Measurements from ENCODE around the gene AMHR2.
"Not testable (repeated sequence)": the region's sequence is repeated elsewhere in the genome, so short reads cannot be mapped to it uniquely, and the experiment has no call there.

AMHR2 gene

DNA sequence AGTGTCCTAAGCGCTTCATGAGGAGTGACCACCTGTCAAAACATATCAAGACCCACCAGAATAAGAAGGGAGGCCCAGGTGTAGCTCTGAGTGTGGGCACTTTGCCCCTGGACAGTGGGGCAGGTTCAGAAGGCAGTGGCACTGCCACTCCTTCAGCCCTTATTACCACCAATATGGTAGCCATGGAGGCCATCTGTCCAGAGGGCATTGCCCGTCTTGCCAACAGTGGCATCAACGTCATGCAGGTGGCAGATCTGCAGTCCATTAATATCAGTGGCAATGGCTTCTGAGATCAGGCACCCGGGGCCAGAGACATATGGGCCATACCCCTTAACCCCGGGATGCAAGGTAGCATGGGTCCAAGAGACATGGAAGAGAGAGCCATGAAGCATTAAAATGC lies 12.7 kb upstream of the AMHR2 start:
- H3K4me2 ChIP-seq (ENCODE audit: low read length) = no peak overlapping the region
- H3K36me3 ChIP-seq (replicated peaks; ENCODE audit: low read depth, low read length) = peaks cover 31% of the 10 kb centered on the region
- no peak overlapping the region for H3K4me3 ChIP-seq (ENCODE audit: low read length)
- no peak overlapping the region for H3K27ac ChIP-seq (ENCODE audit: low read length)
- no peak overlapping the region for H2AFZ ChIP-seq (ENCODE audit: low read depth, low read length)
- H3K27me3 ChIP-seq (ENCODE audit: low read depth, low read length) = no peaks in the 10 kb centered on the region
- no peaks in the 10 kb centered on the region for H3K9me3 ChIP-seq (ENCODE audit: insufficient read depth, low read length)
- 0 out of 2 replicates have a peak, but pooled peaks cover 3% of the 10 kb centered on the region for H4K20me1 ChIP-seq (ENCODE audit: insufficient read depth, low read length)
- H3K79me2 ChIP-seq (ENCODE audit: low read length) = no peaks in the 10 kb centered on the region
- TF ChIP-seq, protein P1, sequence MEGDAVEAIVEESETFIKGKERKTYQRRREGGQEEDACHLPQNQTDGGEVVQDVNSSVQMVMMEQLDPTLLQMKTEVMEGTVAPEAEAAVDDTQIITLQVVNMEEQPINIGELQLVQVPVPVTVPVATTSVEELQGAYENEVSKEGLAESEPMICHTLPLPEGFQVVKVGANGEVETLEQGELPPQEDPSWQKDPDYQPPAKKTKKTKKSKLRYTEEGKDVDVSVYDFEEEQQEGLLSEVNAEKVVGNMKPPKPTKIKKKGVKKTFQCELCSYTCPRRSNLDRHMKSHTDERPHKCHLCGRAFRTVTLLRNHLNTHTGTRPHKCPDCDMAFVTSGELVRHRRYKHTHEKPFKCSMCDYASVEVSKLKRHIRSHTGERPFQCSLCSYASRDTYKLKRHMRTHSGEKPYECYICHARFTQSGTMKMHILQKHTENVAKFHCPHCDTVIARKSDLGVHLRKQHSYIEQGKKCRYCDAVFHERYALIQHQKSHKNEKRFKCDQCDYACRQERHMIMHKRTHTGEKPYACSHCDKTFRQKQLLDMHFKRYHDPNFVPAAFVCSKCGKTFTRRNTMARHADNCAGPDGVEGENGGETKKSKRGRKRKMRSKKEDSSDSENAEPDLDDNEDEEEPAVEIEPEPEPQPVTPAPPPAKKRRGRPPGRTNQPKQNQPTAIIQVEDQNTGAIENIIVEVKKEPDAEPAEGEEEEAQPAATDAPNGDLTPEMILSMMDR (IDR thresholded peaks at IDR 0.05; ENCODE audit: low read depth, low read length) = no peak
- no peak for TF ChIP-seq EZH2phosphoT487 (IDR thresholded peaks at IDR 0.05; ENCODE audit: low read depth)
- no peaks in the 10 kb centered on the region for H3K4me1 ChIP-seq (ENCODE audit: low read length)
- H3K9ac ChIP-seq (ENCODE audit: low read length) = no peak overlapping the region

DNA sequence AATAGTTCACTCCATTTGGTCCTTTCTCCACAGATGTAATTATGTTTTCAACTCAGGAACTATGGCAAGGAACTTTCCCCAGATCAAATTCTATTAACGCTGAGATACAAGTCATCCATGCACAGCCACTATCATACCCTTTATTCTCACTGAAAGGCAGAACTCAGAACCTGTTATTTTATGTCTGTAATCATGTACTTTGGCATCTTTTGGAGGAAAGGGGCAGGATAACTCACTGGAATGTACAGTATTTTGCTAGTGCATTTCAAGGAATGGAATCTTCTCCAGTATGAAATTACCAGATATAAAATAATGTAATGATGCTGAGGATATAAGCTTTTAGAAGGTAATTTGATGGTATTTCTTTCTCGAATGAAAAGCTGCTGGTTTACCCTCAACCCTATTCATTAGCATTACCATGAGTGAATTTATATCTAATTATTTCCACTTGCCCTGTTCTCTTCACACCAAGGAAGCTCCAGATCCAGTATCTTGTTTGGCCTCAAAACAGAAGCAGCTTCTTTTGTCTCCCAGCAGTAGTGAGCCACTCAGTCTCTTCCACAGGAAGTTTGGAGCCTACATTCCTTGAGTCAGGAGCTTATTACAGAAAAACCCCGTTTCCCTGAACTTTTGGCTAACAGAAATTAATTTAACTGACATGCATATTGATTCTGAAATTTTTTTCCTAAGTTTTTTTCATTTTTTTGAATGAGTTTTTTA lies 10.0 kb upstream of the AMHR2 start:
- Histone ChIP-seq H3K9me3 (ENCODE audit: insufficient read depth, low read length) (no peaks in the 10 kb centered on the region), H3K27me3 (ENCODE audit: low read depth, low read length) (no peaks in the 10 kb centered on the region), H3K4me2 (ENCODE audit: low read length) (no peak overlapping the region), H3K4me3 (ENCODE audit: low read length) (no peak overlapping the region), H3K9ac (ENCODE audit: low read length) (no peak overlapping the region), H3K27ac (ENCODE audit: low read length) (no peak overlapping the region), H3K79me2 (ENCODE audit: low read length) (no peaks in the 10 kb centered on the region), H2AFZ (ENCODE audit: low read depth, low read length) (no peak overlapping the region), H4K20me1 (ENCODE audit: insufficient read depth, low read length) (0 out of 2 replicates have a peak, but pooled peaks cover 3% of the 10 kb centered on the region), H3K36me3 (replicated peaks; ENCODE audit: low read depth, low read length) (peaks cover 27% of the 10 kb centered on the region), H3K4me1 (ENCODE audit: low read length) (peaks cover 20% of the 10 kb centered on the region)
- TF ChIP-seq, protein P1 (IDR thresholded peaks at IDR 0.05; ENCODE audit: low read depth, low read length) = no peak
- TF ChIP-seq EZH2phosphoT487 (IDR thresholded peaks at IDR 0.05; ENCODE audit: low read depth) = no peak

DNA sequence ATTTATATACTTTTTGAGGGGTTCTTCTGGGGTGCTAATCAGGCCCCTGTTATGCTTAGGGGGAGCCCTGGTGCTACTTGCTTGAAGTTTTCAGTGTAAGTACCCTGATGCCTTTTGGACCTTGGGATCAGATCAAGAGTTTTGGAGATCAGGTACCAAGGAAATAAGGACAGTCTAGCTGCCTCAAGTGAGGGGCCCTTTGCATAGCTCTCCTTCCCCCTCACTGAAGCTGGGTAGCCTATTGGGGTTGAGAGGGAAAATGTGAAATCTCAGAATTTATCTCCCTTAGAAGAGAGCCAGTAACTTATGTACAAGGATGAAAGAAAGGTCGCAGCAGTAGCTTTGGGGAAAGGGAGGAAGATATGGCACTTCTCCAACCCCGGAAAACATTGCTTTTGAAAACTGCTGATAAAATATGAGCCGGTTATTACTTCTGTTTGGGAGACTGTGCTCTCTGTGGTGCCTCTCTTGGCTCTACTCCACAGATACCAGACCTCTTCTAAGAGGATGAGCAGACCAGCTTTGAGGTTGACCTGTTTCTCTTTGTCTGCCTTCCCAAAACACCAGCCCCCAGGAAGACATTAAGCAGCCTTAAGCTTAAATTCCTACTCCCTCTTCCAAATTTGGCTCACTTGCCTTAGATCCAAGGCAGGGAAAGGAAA lies 8.8 kb upstream of the AMHR2 start:
- Histone ChIP-seq H3K36me3 (replicated peaks; ENCODE audit: low read depth, low read length) (peaks cover 21% of the 10 kb centered on the region), H4K20me1 (ENCODE audit: insufficient read depth, low read length) (0 out of 2 replicates have a peak, but pooled peaks cover 3% of the 10 kb centered on the region), H3K4me2 (ENCODE audit: low read length) (no peak overlapping the region), H2AFZ (ENCODE audit: low read depth, low read length) (no peak overlapping the region), H3K4me3 (ENCODE audit: low read length) (no peak overlapping the region), H3K79me2 (ENCODE audit: low read length) (no peaks in the 10 kb centered on the region), H3K9ac (ENCODE audit: low read length) (no peak overlapping the region), H3K9me3 (ENCODE audit: insufficient read depth, low read length) (no peaks in the 10 kb centered on the region), H3K27me3 (ENCODE audit: low read depth, low read length) (0 out of 2 replicates have a peak, but pooled peaks cover 4% of the 10 kb centered on the region), H3K4me1 (ENCODE audit: low read length) (peaks cover 25% of the 10 kb centered on the region), H3K27ac (ENCODE audit: low read length) (no peak overlapping the region)
- TF ChIP-seq EZH2phosphoT487 (IDR thresholded peaks at IDR 0.05; ENCODE audit: low read depth) = no peak
- TF ChIP-seq, protein P1 (IDR thresholded peaks at IDR 0.05; ENCODE audit: low read depth, low read length) = no peak

DNA sequence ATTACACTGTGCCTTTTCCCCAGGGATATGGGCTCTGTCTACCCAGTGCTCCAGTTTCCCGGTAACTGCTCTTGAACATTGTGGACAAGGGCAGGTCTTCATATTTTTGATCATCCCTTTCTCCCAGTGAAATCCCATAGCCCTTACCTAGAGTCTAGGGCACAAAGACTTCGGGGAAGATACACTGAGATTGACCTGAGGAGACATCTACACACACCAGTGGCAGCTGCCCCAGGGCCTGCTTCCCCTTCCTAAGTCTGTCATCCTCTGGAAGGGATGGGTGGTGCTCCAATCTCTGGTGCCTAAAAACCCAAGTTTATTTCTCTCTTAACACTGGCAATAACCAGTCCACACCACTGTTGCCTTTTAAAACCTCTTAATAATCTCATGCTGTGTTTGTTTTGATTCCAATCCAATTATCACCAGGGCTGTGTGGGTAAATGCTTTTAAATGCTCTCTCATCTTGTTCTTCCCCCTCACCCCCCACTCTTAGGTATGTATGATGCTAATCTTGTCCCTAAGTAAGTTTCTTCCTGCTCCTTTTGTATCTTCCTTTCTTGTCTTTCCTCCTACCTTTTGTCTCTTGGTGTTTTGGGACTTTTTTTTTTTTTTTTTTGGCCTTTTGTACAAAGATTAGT lies 7.8 kb upstream of the AMHR2 start:
- not testable (repeated sequence) for H3K27ac ChIP-seq (ENCODE audit: low read length); H3K27me3 ChIP-seq (ENCODE audit: low read depth, low read length); H3K4me3 ChIP-seq (ENCODE audit: low read length); H3K9ac ChIP-seq (ENCODE audit: low read length); H3K9me3 ChIP-seq (ENCODE audit: insufficient read depth, low read length); H3K79me2 ChIP-seq (ENCODE audit: low read length); H4K20me1 ChIP-seq (ENCODE audit: insufficient read depth, low read length); H2AFZ ChIP-seq (ENCODE audit: low read depth, low read length); H3K4me2 ChIP-seq (ENCODE audit: low read length)
- H3K4me1 ChIP-seq (ENCODE audit: low read length) = peaks cover 25% of the 10 kb centered on the region
- peaks cover 19% of the 10 kb centered on the region for H3K36me3 ChIP-seq (replicated peaks; ENCODE audit: low read depth, low read length)

DNA sequence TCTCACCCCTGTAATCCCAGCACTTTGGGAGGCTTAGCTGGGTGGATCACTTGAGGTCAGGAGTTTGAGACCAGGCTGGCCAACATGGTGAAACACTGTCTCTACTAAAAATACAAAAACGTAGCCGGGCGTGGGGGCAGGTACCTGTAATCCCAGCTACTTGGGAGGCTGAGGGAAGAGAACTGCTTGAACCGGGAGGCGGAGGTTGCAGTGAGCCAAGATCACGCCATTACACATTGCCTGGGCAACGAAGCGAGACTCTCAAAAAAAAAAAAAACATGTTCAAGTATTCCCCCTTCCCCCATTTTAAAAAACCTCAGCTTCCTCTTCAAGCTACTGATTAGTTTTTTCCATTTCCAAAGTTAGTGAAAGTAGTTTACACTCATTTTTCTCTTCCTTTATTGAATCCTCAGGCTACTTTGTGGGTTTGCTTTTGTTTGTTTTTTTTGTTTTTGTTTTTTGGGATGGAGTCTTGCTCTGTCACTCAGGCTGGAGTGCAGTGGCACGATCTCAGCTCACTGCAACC lies 6.3 kb upstream of the AMHR2 start:
- H2AFZ ChIP-seq (ENCODE audit: low read depth, low read length); H3K9ac ChIP-seq (ENCODE audit: low read length): not testable (repeated sequence)
- peaks cover 28% of the 10 kb centered on the region for H3K4me1 ChIP-seq (ENCODE audit: low read length)

More for the DNA sequence above, 6.3 kb upstream of the AMHR2 start:
- not testable (repeated sequence) for H3K4me3 ChIP-seq (ENCODE audit: low read length); H4K20me1 ChIP-seq (ENCODE audit: insufficient read depth, low read length); H3K36me3 ChIP-seq (replicated peaks; ENCODE audit: low read depth, low read length); H3K79me2 ChIP-seq (ENCODE audit: low read length); H3K27me3 ChIP-seq (ENCODE audit: low read depth, low read length); H3K27ac ChIP-seq (ENCODE audit: low read length); H3K9me3 ChIP-seq (ENCODE audit: insufficient read depth, low read length)
- H3K4me2 ChIP-seq (ENCODE audit: low read length) = peak overlapping the region; percentile 42

Data from OCI-LY3 (cell line).